Measurements from ENCODE around the gene TUBB2B. TPM values are rescaled to one million over a fixed set of nuclear protein-coding genes. Genes with fewer than 3 reads are reported as not detected.
"Not testable (repeated sequence)": the region's sequence is repeated elsewhere in the genome, so short reads cannot be mapped to it uniquely, and the experiment has no call there.

Gene TUBB2B
- total RNA-seq, 2 experiments from 2014 or later: 0.27 TPM; not detected in 1

- H3K36me3 ChIP-seq (ENCODE audit: insufficient read depth, low read length): no peaks in the 10 kb centered on the region
- TF ChIP-seq CTCF (conservative IDR thresholded peaks at IDR 0.05; ENCODE audit: low read length): no peak
- no peak for TF ChIP-seq EZH2phosphoT487 (IDR thresholded peaks at IDR 0.05; ENCODE audit: borderline replicate concordance, low read depth, low read length)
- ChIA-PET POLR2A (interaction anchor here (0.6 to 0.9 kb wide), 3 partner anchors 8 to 83 kb away, joined by 3 to 4 read pairs (median 3); no protein-coding TSS in a partner anchor), CTCF (ENCODE audit: unreplicated experiment) (no interaction called here)
- H2AFZ ChIP-seq (ENCODE audit: low read length): no peak overlapping the region
- H3K4me2 ChIP-seq (ENCODE audit: low read length): no peak overlapping the region
- H3K9me2 ChIP-seq (ENCODE audit: insufficient read depth, low read length): no peaks in the 10 kb centered on the region
- intact Hi-C loops (cut with micrococcal nuclease; ENCODE audit: unreplicated experiment): no loop called here
- no peaks in the 10 kb centered on the region for H4K20me1 ChIP-seq (ENCODE audit: insufficient read depth, low read length)
- H3K4me3 ChIP-seq (ENCODE audit: low read depth, low read length, poor library complexity, severe bottlenecking): no peak overlapping the region
- no peaks in the 10 kb centered on the region for H3K79me2 ChIP-seq (ENCODE audit: insufficient read depth, low read depth, low read length)
- no peak for DNase-seq (ENCODE audit: low spot score)
- no TSS peak for BruUV-seq (replicated peaks)
- no peak overlapping the region for H3K27ac ChIP-seq (ENCODE audit: low read depth, low read length, poor library complexity, severe bottlenecking)
- no peaks in the 10 kb centered on the region for H3K4me1 ChIP-seq (ENCODE audit: insufficient read depth, low read length, poor library complexity, severe bottlenecking)
- H3K9me3 ChIP-seq (ENCODE audit: low read length): no peaks in the 10 kb centered on the region
Measured at GRCh38 chr6:3190779-3191178, 36.7 kb downstream of the TUBB2B start.

- Histone ChIP-seq H3K36me3 (ENCODE audit: insufficient read depth, low read length) (no peaks in the 10 kb centered on the region), H4K20me1 (ENCODE audit: insufficient read depth, low read length) (no peaks in the 10 kb centered on the region), H3K4me1 (ENCODE audit: insufficient read depth, low read length, poor library complexity, severe bottlenecking) (no peaks in the 10 kb centered on the region), H2AFZ (ENCODE audit: low read length) (no peak overlapping the region), H3K4me2 (ENCODE audit: low read length) (no peak overlapping the region), H3K9me2 (ENCODE audit: insufficient read depth, low read length) (no peaks in the 10 kb centered on the region), H3K9me3 (ENCODE audit: low read length) (no peaks in the 10 kb centered on the region), H3K27ac (ENCODE audit: low read depth, low read length, poor library complexity, severe bottlenecking) (no peak overlapping the region), H3K4me3 (ENCODE audit: low read depth, low read length, poor library complexity, severe bottlenecking) (no peak overlapping the region), H3K79me2 (ENCODE audit: insufficient read depth, low read depth, low read length) (no peaks in the 10 kb centered on the region)
- intact Hi-C loops (cut with micrococcal nuclease; ENCODE audit: unreplicated experiment): no loop called here
- ChIA-PET CTCF (ENCODE audit: unreplicated experiment) (no interaction called here), POLR2A (interaction anchor here (0.6 to 0.9 kb wide), 2 partner anchors 13 to 83 kb away, joined by 3 read pairs; no protein-coding TSS in a partner anchor)
- no peak for DNase-seq (ENCODE audit: low spot score)
- no TSS peak for BruUV-seq (replicated peaks)
- TF ChIP-seq CTCF (conservative IDR thresholded peaks at IDR 0.05; ENCODE audit: low read length) (no peak), EZH2phosphoT487 (IDR thresholded peaks at IDR 0.05; ENCODE audit: borderline replicate concordance, low read depth, low read length) (no peak)
Measured at GRCh38 chr6:3190056-3190455, 37.4 kb downstream of the TUBB2B start.

- H3K4me1 ChIP-seq (ENCODE audit: insufficient read depth, low read length, poor library complexity, severe bottlenecking); H3K36me3 ChIP-seq (ENCODE audit: insufficient read depth, low read length); H2AFZ ChIP-seq (ENCODE audit: low read length); BruUV-seq (replicated peaks); H3K9me3 ChIP-seq (ENCODE audit: low read length); intact Hi-C loops (cut with micrococcal nuclease; ENCODE audit: unreplicated experiment); H3K9me2 ChIP-seq (ENCODE audit: insufficient read depth, low read length); H3K79me2 ChIP-seq (ENCODE audit: insufficient read depth, low read depth, low read length); DNase-seq (ENCODE audit: low spot score); H4K20me1 ChIP-seq (ENCODE audit: insufficient read depth, low read length); CTCF ChIA-PET (ENCODE audit: unreplicated experiment); H3K4me2 ChIP-seq (ENCODE audit: low read length); H3K4me3 ChIP-seq (ENCODE audit: low read depth, low read length, poor library complexity, severe bottlenecking); H3K27ac ChIP-seq (ENCODE audit: low read depth, low read length, poor library complexity, severe bottlenecking): not testable (repeated sequence)
- POLR2A ChIA-PET: interaction anchor here (0.5 kb wide), 1 partner anchor 9 kb away, joined by 4 read pairs; no protein-coding TSS in a partner anchor
Measured at GRCh38 chr6:3189192-3189591, 38.3 kb downstream of the TUBB2B start.

All from OCI-LY7 (cell line).